Adipose tissue (tissue), 3 donors: ENCODE results near the gene C5orf46. TPM values are rescaled to one million over a fixed set of nuclear protein-coding genes. Genes with fewer than 3 reads are reported as not detected.
"Not testable (repeated sequence)": the region's sequence is repeated elsewhere in the genome, so short reads cannot be mapped to it uniquely, and the experiment has no call there.

Experiments
- H3K27ac ChIP-seq: one replicate; pipeline ENCODE4 v1.5.1; 2013; ENCODE audit warnings: low read depth, low read length
- WGBS, 3 donors: extraction: QIAGEN DNeasy Blood & Tissue Kit; methylation state at CpG; one replicate each; pipeline ENCODE4 v1.1.7; 2013; 5-methylcytosine and 5-hydroxymethylcytosine counted together
- polyA plus RNA-seq, 3 donors: library from polyadenylated mRNA; stranded (reverse); fragments of 200-250 nt; gene quantifications; one replicate each; pipeline ENCODE4 v1.2.3, GENCODE V29; 2013
- donor health status: healthy with polysubstance abuse.
- donor health status: Bipolar disorder and iron deficiency.
- donor health status: healthy.

Gene C5orf46
- polyA plus RNA-seq, 3 donors: 0.24 TPM; not detected in 2

- WGBS, 3 donors: 92 to 96% (median 93%) methylated on average over 17 to 18 of the region's 18 CpGs
- not testable (repeated sequence) for H3K27ac ChIP-seq
Observed at GRCh38 chr5:147871980-147872549, 34.3 kb downstream of the C5orf46 start.

- WGBS, 3 donors: 69 to 75% (median 71%) methylated on average over 4 to 6 of the region's 6 CpGs
- not testable (repeated sequence) for H3K27ac ChIP-seq
Observed at GRCh38 chr5:147869892-147870291, 36.4 kb downstream of the C5orf46 start.

- WGBS, 3 donors: 48 to 58% (median 54%) methylated on average over 4 of the region's 4 CpGs
- H3K27ac ChIP-seq: no peak overlapping the region
Observed at GRCh38 chr5:147869112-147869511, 37.2 kb downstream of the C5orf46 start.

GRCh38 chr5:147863454-147864158, 42.7 kb downstream of the C5orf46 start:
- no peak overlapping the region for H3K27ac ChIP-seq
- WGBS, 3 donors: 38 to 43% (median 39%) methylated on average over 3 of the region's 3 CpGs

- 27 to 87% (median 85%) methylated on average over 1 of the region's 1 CpG for WGBS, 3 donors
- H3K27ac ChIP-seq: no peak overlapping the region
Observed at GRCh38 chr5:147860641-147861025, 45.7 kb downstream of the C5orf46 start.

GRCh38 chr5:147859962-147860640, 46.2 kb downstream of the C5orf46 start:
- WGBS, 3 donors: 86 to 91% (median 87%) methylated on average over 3 of the region's 3 CpGs
- no peak overlapping the region for H3K27ac ChIP-seq

GRCh38 chr5:147858565-147858964, 47.8 kb downstream of the C5orf46 start:
- WGBS, 3 donors: 63 to 79% (median 68%) methylated on average over 1 of the region's 1 CpG
- H3K27ac ChIP-seq: no peak overlapping the region

GRCh38 chr5:147857302-147858129, 48.8 kb downstream of the C5orf46 start:
- no peak overlapping the region for H3K27ac ChIP-seq
- WGBS, 3 donors: 0 to 2% (median 2%) methylated on average over 2 of the region's 2 CpGs

- H3K27ac ChIP-seq: no peak overlapping the region
Observed at GRCh38 chr5:147856801-147857200, 49.5 kb downstream of the C5orf46 start.

GRCh38 chr5:147855774-147856069, 50.6 kb downstream of the C5orf46 start:
- H3K27ac ChIP-seq: no peak overlapping the region
- 50 to 58% (median 51%) methylated on average over 4 of the region's 4 CpGs for WGBS, 3 donors

- 62 to 76% (median 71%) methylated on average over 11 of the region's 11 CpGs for WGBS, 3 donors
- no peak overlapping the region for H3K27ac ChIP-seq
Observed at GRCh38 chr5:147854894-147855773, 51.2 kb downstream of the C5orf46 start.

GRCh38 chr5:147854331-147854730, 52.0 kb downstream of the C5orf46 start:
- WGBS, 3 donors: 53 to 86% (median 67%) methylated on average over 3 of the region's 3 CpGs
- H3K27ac ChIP-seq: no peak overlapping the region

- no peak overlapping the region for H3K27ac ChIP-seq
- 42 to 72% (median 46%) methylated on average over 3 of the region's 3 CpGs for WGBS, 3 donors
Observed at GRCh38 chr5:147853372-147853987, 52.9 kb downstream of the C5orf46 start.

GRCh38 chr5:147852365-147852764, 54.0 kb downstream of the C5orf46 start:
- no peak overlapping the region for H3K27ac ChIP-seq
- 48 to 67% (median 66%) methylated on average over 3 of the region's 3 CpGs for whole genome bisulfite sequencing, 3 donors

GRCh38 chr5:147851578-147851977, 54.8 kb downstream of the C5orf46 start:
- H3K27ac ChIP-seq: no peak overlapping the region
- WGBS, 3 donors: 91 to 96% (median 93%) methylated on average over 3 of the region's 3 CpGs

GRCh38 chr5:147849226-147849625, 57.1 kb downstream of the C5orf46 start:
- H3K27ac ChIP-seq: no peak overlapping the region
- WGBS, 3 donors: 49 to 68% (median 58%) methylated on average over 2 of the region's 2 CpGs

GRCh38 chr5:147845618-147846017, 60.7 kb downstream of the C5orf46 start:
- H3K27ac ChIP-seq: no peak overlapping the region
- WGBS, 3 donors: 46 to 90% (median 88%) methylated on average over 4 of the region's 4 CpGs

- H3K27ac ChIP-seq: no peak overlapping the region
- WGBS, 3 donors: 47 to 65% (median 53%) methylated on average over 3 of the region's 3 CpGs
Observed at GRCh38 chr5:147844846-147845245, 61.5 kb downstream of the C5orf46 start.
